Loucy (cell line): ENCODE data around the gene ERO1A.

Experiments
- H2AFZ ChIP-seq: fragments of 200-600 bp; sonication (generic); 2 replicates; pipeline ENCODE4 v1.6.0; 2016; ENCODE audit warnings: antibody characterized with exemption, mild to moderate bottlenecking, low read length, moderate library complexity
- H3F3A ChIP-seq: fragments of 200-600 bp; 2 replicates; pipeline ENCODE4 v1.6.0; 2016; ENCODE audit warnings: antibody characterized with exemption, low read depth, mild to moderate bottlenecking
- H3K27me3 ChIP-seq: fragments of 200-600 bp; sonication (generic); 2 replicates; pipeline ENCODE4 v1.6.1; 2014; ENCODE audit warnings: low read length, mild to moderate bottlenecking; ENCODE audit not compliant: insufficient read depth, poor library complexity, severe bottlenecking
- H3K36me3 ChIP-seq: fragments of 200-600 bp; sonication (generic); 2 replicates; pipeline ENCODE4 v1.6.1; 2016; ENCODE audit warnings: low read length; ENCODE audit not compliant: insufficient read depth
- H3K4me1 ChIP-seq: fragments of 200-600 bp; sonication (generic); 2 replicates; pipeline ENCODE4 v1.5.1; 2014; ENCODE audit warnings: low read length, mild to moderate bottlenecking; ENCODE audit not compliant: insufficient read depth, poor library complexity, severe bottlenecking
- H3K4me2 ChIP-seq: fragments of 200-600 bp; sonication (generic); 2 replicates; pipeline ENCODE4 v1.6.0; 2014; ENCODE audit warnings: antibody characterized with exemption, low read length, low read depth, mild to moderate bottlenecking; ENCODE audit not compliant: poor library complexity, severe bottlenecking
- H3K4me3 ChIP-seq: fragments of 200-600 bp; sonication (generic); 2 replicates; pipeline ENCODE4 v1.5.1; 2014; ENCODE audit warnings: low read length, mild to moderate bottlenecking, mixed read lengths; ENCODE audit not compliant: poor library complexity, severe bottlenecking
- H3K79me2 ChIP-seq: fragments of 200-600 bp; sonication (generic); 2 replicates; pipeline ENCODE4 v1.6.1; 2014; ENCODE audit warnings: low read length; ENCODE audit not compliant: insufficient read depth
- H3K9ac ChIP-seq: fragments of 200-600 bp; sonication (generic); 2 replicates; pipeline ENCODE4 v1.6.0; 2014; ENCODE audit warnings: mild to moderate bottlenecking, low read depth, low read length, moderate library complexity; ENCODE audit not compliant: poor library complexity, severe bottlenecking
- H3K9me2 ChIP-seq: fragments of 200-600 bp; sonication (generic); replicated peaks from 2 replicates; pipeline ENCODE4 v1.6.1; 2016; ENCODE audit warnings: low read depth, low read length, mixed read lengths
- H3K9me3 ChIP-seq: fragments of 200-600 bp; sonication (generic); 2 replicates; pipeline ENCODE4 v1.6.1; 2014; ENCODE audit warnings: mild to moderate bottlenecking, antibody characterized with exemption, low read length, low read depth; ENCODE audit not compliant: insufficient read depth
- H4K20me1 ChIP-seq: fragments of 200-600 bp; sonication (generic); 2 replicates; pipeline ENCODE4 v1.6.0; 2014; ENCODE audit warnings: antibody characterized with exemption, low read length, mild to moderate bottlenecking; ENCODE audit not compliant: insufficient read depth, poor library complexity, severe bottlenecking
- CTCF ChIP-seq: fragments of 200-600 bp; sonication (generic); conservative IDR thresholded peaks from 2 replicates; pipeline ENCODE4 v1.5.1; 2014; ENCODE audit warnings: mild to moderate bottlenecking, antibody characterized with exemption, low read length
- EZH2phosphoT487 ChIP-seq: fragments of 200-600 bp; IDR thresholded peaks from 2 replicates; pipeline ENCODE4 v1.6.1; 2018; ENCODE audit warnings: antibody characterized with exemption, mild to moderate bottlenecking, moderate library complexity, borderline replicate concordance

ERO1A gene

GRCh38 chr14:52738409-52738808 is 43.1 kb upstream of the ERO1A start:
- peaks cover 36% of the 10 kb centered on the region for H3K79me2 ChIP-seq
- H3K9ac ChIP-seq = no peak overlapping the region
- no peak overlapping the region for H3K4me3 ChIP-seq
- no peaks in the 10 kb centered on the region for H3K9me3 ChIP-seq
- H3K27me3 ChIP-seq = no peaks in the 10 kb centered on the region
- TF ChIP-seq EZH2phosphoT487 = no peak
- no peak for TF ChIP-seq CTCF
- H3K4me2 ChIP-seq = no peak overlapping the region
- H3K9me2 ChIP-seq = no peaks in the 10 kb centered on the region
- no peaks in the 10 kb centered on the region for H3K36me3 ChIP-seq
- peaks cover 46% of the 10 kb centered on the region for H3K4me1 ChIP-seq
- H2AFZ ChIP-seq = no peak overlapping the region
- H3F3A ChIP-seq = no peaks in the 10 kb centered on the region
- H4K20me1 ChIP-seq = no peaks in the 10 kb centered on the region

- Histone ChIP-seq H3K4me3 (no peak overlapping the region), H3K4me2 (peak overlapping the region; percentile 22), H4K20me1 (peaks cover under 1% of the 10 kb centered on the region), H3K4me1 (peaks cover 43% of the 10 kb centered on the region), H3K27me3 (no peaks in the 10 kb centered on the region), H3K9ac (no peak overlapping the region), H3K36me3 (no peaks in the 10 kb centered on the region), H3K9me3 (no peaks in the 10 kb centered on the region), H2AFZ (no peak overlapping the region), H3K79me2 (peaks cover 46% of the 10 kb centered on the region), H3F3A (no peaks in the 10 kb centered on the region), H3K9me2 (no peaks in the 10 kb centered on the region)
- TF ChIP-seq CTCF (no peak), EZH2phosphoT487 (no peak)
Observed at GRCh38 chr14:52735921-52736489, 40.6 kb upstream of the ERO1A start.

GRCh38 chr14:52733824-52734223 is 38.5 kb upstream of the ERO1A start:
- Histone ChIP-seq H3K9me2 (no peaks in the 10 kb centered on the region), H3K9ac (no peak overlapping the region), H3K4me1 (peaks cover 53% of the 10 kb centered on the region), H2AFZ (no peak overlapping the region), H3K4me3 (no peak overlapping the region), H3F3A (no peaks in the 10 kb centered on the region), H3K27me3 (no peaks in the 10 kb centered on the region), H3K9me3 (no peaks in the 10 kb centered on the region), H4K20me1 (peaks cover 4% of the 10 kb centered on the region), H3K36me3 (peaks cover under 1% of the 10 kb centered on the region; the same call in 1 of the 2 replicates), H3K4me2 (peak overlapping the region; percentile 28), H3K79me2 (peaks cover 47% of the 10 kb centered on the region)
- TF ChIP-seq CTCF = no peak
- TF ChIP-seq EZH2phosphoT487 = no peak
